ENCODE results near the gene TENT4A. TPM values are rescaled to one million over a fixed set of nuclear protein-coding genes. Genes with fewer than 3 reads are reported as not detected.

The TENT4A gene
- total and polyA plus RNA-seq, 2 experiments from 2014 or later: 6.8 to 14.1 TPM

DNA sequence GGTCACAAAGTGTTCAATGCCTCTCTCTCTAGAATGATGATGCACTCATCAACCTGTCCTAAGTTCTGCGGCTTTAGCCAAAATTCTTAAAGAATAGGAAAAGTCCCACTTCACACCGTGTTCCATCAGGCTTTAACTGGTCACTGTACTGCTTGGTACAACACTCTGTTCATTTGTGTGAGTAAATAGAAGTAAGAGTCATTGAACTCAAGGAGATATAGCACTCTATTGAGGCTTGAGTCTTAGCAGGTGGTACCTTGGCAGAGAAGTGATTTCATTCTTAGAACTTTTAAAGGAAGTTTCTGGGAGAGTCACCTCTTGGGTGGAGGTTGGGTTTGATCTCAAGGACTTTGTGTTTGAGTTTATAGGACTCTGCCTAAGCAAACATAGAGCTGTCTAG lies 92.6 kb downstream of the TENT4A start:
- TF ChIP-seq EZH2phosphoT487 (IDR thresholded peaks at IDR 0.05; ENCODE audit: low read depth, severe bottlenecking, unreplicated experiment): no peak
- TF ChIP-seq, protein P1, sequence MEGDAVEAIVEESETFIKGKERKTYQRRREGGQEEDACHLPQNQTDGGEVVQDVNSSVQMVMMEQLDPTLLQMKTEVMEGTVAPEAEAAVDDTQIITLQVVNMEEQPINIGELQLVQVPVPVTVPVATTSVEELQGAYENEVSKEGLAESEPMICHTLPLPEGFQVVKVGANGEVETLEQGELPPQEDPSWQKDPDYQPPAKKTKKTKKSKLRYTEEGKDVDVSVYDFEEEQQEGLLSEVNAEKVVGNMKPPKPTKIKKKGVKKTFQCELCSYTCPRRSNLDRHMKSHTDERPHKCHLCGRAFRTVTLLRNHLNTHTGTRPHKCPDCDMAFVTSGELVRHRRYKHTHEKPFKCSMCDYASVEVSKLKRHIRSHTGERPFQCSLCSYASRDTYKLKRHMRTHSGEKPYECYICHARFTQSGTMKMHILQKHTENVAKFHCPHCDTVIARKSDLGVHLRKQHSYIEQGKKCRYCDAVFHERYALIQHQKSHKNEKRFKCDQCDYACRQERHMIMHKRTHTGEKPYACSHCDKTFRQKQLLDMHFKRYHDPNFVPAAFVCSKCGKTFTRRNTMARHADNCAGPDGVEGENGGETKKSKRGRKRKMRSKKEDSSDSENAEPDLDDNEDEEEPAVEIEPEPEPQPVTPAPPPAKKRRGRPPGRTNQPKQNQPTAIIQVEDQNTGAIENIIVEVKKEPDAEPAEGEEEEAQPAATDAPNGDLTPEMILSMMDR (IDR thresholded peaks at IDR 0.05; ENCODE audit: poor library complexity): no peak
- Histone ChIP-seq H3K9me3 (ENCODE audit: low read depth) (no peaks in the 10 kb centered on the region), H3K79me2 (no peaks in the 10 kb centered on the region), H4K20me1 (ENCODE audit: insufficient read depth, poor library complexity, severe bottlenecking) (no peaks in the 10 kb centered on the region), H3K27ac (no peak overlapping the region), H3K36me3 (replicated peaks; ENCODE audit: insufficient read depth, low read depth) (no peaks in the 10 kb centered on the region), H3K4me2 (no peak overlapping the region), H3K4me1 (ENCODE audit: insufficient read depth) (no peaks in the 10 kb centered on the region), H3K27me3 (no peaks in the 10 kb centered on the region), H2AFZ (no peak overlapping the region), H3K9me2 (replicated peaks; ENCODE audit: insufficient read depth) (no peaks in the 10 kb centered on the region), H3K4me3 (no peak overlapping the region)
- 88% methylated on average over 2 of the region's 2 CpGs for WGBS (ENCODE audit: low lambda C conversion rate, missing lambda C conversion rate)
- DNase-seq (ENCODE audit: low spot score): no peak

Other genes starting within 250 kb of the TENT4A start
- gene NSUN2, start 80.4 kb upstream of the TENT4A start, total RNA-seq: 31.4 and 34.8 TPM in 2 replicates
- 40.9 and 43.0 TPM in 2 replicates for gene NSUN2, start 80.4 kb upstream of the TENT4A start, polyA plus RNA-seq
- 12.1 and 19.9 TPM in 2 replicates for gene SRD5A1, start 80.0 kb upstream of the TENT4A start, total RNA-seq
- 6.7 and 8.6 TPM in 2 replicates for gene SRD5A1, start 80.0 kb upstream of the TENT4A start, polyA plus RNA-seq

All from hepatocyte (in vitro differentiated cells).